ENCODE measurements around the gene PFN3.

- no peak for TF ChIP-seq CTCF (IDR thresholded peaks at IDR 0.05 in 4 of 5, conservative IDR thresholded peaks at IDR 0.05 in 1 of 5)
- TF ChIP-seq POLR2A (IDR thresholded peaks at IDR 0.05), result no peak
Observed at GRCh38 chr5:177392765-177393164, 7.7 kb downstream of the PFN3 start.
